GM19328 (cell line): ENCODE data around the gene CELF3.
"Not testable (repeated sequence)": the region's sequence is repeated elsewhere in the genome, so short reads cannot be mapped to it uniquely, and the experiment has no call there.

Source experiments
- ATAC-seq: cut with Tn5 transposase; IDR thresholded peaks from one replicate; pipeline ENCODE4 v1.9.1; 2021; ENCODE audit warnings: mild to moderate bottlenecking, moderate library complexity; ENCODE audit not compliant: unreplicated experiment

CELF3 gene

DNA sequence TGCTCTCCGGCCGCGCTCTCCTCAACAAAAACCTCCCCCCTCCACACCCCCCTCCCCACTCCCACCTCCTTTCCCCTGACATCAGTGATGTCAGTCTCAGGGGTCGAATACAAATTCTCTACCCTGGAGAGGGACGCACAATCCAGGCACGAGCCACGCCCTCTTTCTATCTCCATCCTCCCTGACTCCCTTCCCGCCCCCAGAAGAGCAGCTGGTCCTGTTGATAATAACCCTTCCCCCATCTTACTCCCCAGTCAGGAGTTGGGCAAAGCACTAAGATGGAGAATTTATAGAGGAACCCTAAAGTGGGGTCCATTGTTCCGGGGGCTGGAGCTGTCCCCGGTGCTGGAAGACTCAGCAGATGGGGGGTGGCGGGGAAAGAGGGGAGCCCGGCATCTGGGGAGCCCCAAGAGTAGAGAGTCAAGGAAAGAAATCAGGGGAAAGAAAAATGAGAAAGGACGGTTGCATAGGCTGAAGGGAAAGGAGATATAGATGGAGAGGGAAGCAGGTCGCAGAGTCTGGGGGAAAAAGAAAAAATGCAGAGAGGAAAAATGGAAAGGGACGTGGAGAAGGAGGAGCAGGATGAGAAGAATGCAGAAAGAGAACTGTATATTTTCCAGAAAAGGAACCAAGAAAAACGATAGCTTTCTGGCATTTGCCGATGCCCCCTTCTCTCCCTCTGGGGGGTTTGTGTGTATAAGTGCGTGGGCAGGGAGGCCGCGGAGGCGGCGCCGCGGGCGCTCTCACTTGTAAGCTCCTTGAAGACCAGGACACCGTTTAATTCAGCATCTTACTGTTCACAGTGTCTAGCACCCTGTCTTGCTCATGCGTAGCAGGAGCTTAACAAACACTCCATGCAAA lies at the start of gene CELF3:
Gene CELF3 (minus strand): TSS at position 33 of the 861 bp plus-strand sequence. CDS start 783 bp downstream, outside the sequence.
- no peak for ATAC-seq

GRCh38 chr1:151763990-151764389 lies 47.4 kb upstream of the CELF3 start:
- no peak for ATAC-seq

- peak; percentile 79 for ATAC-seq
Observed at GRCh38 chr1:151762941-151763921, 46.6 kb upstream of the CELF3 start, which contains the start of gene MRPL9. MRPL9 (minus strand) TSS chr1:151763496; CDS start chr1:151763479, 17 bp downstream.

DNA sequence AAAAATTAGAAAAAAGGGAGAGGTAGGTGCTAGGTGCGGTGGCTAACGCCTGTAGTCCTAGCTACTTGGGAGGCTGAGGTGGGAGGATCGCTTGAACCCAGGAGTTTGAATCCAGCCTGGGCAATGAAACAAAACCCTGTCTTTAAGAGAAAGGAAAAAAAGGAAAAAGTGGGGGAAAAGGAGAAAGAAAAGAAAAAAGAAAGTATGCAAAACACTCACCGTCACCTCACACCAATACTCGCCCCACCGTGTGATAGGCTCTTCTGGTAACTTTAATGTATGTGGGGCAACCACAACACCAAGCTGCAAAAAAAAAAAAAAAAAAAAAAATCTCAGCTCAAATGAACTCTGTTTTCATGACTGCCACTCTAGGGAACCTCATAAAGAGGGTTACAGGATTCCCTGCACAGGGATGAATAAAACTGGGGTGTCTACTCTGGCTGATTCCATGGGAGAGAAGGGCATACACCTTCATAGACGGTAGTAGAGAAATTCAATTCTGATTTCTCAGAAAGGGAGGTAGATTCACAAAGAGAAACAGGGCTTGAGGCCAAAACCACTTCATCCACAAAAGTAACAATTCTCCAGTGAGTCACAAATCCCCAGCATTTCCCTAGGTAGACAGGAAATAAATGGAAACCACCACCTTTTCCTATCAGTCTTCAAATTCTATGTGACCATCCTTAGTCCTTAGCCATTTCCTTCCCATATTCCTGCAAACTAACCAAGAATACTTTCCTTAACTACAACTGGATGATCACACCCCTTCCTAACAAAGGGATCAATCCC lies 44.2 kb upstream of the CELF3 start:
- ATAC-seq: no peak

DNA sequence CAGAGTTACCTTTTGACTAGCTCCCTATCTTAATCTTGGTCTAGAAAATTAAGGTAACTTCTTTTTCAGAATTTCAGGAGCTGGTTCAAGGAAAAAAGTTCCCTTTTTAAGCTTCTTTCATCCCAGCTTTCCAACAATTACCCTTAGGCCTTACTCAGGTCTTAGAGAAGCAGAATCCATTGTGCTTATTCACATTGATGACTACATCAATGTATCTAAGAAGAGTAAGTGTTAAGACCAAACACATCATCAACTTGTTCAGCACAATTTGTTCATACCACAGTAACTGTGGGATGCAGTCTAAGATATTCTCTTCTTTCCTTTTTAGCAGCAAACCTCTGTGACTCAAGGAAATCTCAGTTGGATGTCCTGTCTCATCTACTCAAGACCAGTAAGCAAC lies 42.6 kb upstream of the CELF3 start:
- no peak for ATAC-seq

DNA sequence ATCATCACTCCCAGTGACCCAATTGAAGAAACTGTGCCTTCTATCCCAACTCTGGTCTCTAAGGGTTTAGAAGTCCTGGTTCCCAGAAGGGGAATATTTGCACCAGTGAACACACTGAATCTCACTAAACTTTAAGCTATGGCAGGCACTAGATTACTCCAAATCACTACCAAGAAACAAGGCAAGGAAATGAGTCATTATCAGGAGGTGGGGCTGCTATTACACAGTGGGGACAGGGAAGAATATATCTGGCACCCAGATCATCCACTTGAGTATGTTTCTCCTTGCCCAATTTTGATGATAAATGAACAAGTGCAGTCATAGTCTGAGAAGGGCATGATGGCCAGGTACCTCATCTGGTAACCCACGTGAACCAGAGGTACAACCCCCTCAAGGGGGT lies 39.7 kb upstream of the CELF3 start:
- no peak for ATAC-seq

- ATAC-seq: no peak
Observed at GRCh38 chr1:151741516-151741915, 24.9 kb upstream of the CELF3 start.

GRCh38 chr1:151739590-151740355 lies 23.2 kb upstream of the CELF3 start:
- no peak for ATAC-seq

GRCh38 chr1:151737479-151737878 lies 20.9 kb upstream of the CELF3 start:
- no peak for ATAC-seq

DNA sequence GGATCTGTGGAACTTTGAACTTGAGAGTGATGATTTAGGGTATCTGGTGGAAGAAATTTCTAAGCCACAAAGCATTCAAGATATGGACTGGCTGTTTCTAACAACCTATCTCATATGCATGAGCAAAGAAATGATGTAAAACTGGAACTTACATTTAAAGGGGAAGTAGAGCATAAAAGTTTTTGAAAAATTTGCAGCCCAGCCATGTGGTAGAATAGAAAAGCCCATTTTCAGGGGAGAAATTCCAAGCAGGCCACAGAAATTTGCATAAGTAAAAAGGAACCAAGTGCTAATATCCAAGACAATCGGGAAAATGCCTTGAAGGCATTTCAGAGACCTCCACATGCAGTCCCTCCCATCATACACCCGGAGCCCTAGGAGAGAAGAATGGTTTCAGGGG lies 20.4 kb upstream of the CELF3 start:
- no peak for ATAC-seq

DNA sequence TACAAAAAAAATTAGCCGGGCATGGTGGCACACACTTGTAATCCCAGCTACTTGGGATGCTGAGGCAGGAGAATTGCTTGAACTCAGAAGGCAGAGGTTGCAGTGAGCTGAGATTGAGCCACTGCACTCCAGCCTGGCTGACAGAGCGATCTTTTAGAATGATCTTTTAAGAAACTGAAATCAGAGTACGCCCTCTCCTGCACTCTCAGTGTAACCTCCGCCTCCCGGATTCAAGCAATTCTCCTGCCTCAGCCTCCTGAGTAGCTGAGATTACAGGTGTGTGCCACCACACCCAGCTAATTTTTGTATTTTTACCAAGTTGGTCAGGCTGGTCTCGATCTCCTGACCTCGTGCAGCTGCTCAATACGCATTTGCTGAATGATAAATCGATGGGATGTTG lies 17.4 kb upstream of the CELF3 start:
- not testable (repeated sequence) for ATAC-seq

- ATAC-seq: no peak
Observed at GRCh38 chr1:151733126-151733525, 16.5 kb upstream of the CELF3 start.

DNA sequence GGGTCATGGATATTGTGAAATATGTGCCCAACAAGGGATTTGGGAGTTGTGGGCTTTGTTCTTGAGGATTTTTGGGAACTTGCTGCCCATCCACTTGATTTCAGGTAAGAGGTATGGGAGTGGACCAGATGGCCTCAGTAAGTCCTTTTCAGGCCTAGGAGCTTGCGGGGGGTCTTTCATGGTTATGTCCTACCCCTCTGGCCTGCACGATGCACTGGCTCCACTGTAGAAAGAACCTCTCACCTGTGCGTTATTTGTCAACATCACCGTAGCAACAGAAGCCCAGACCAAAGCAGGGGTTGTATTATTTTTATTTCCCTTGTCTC lies 13.3 kb upstream of the CELF3 start:
- ATAC-seq: no peak

GRCh38 chr1:151729157-151729965 lies 12.8 kb upstream of the CELF3 start:
- no peak for ATAC-seq

DNA sequence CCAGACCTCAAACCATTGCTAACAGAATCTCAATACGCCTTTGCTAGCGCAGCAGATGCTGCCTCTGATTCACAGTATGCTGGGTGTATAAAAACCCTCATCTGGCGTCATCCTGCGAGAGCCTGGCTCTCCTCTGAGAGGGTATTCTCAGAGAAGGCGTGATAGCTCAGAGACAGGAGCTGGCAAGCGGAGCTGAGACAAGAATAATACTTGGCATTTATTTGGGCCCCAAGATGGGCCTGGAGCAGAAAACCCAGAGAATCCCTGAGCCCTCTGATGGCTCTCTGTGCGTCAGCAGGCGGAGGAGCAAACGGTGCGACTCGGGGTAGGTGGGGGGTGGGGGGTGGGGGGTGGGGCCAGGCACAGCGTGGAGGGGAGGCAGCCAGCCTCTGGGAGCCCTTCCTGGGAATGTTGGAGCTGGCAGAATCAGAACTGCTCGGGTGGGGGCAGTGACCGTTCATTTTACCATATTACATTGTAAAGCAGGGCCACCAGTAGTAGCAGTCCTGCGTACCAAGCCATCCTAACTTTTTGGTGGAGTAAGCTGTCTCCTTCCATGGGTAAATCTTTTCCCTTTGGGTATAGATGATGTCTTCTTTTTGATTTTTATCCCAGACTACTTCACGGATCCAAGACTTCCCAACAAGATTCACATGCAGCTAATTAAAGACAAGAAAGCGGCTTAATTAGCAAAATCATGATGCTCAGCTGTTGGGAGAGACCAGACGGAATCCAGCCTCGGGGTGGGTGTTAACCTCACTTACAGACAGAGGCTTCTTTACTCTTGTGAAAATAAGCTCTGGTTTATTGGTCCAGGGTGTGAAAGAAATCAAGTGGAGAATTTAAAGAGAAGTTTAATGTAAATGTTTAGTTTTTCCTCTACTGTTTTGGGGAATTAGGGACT lies 11.8 kb upstream of the CELF3 start:
- no peak for ATAC-seq

DNA sequence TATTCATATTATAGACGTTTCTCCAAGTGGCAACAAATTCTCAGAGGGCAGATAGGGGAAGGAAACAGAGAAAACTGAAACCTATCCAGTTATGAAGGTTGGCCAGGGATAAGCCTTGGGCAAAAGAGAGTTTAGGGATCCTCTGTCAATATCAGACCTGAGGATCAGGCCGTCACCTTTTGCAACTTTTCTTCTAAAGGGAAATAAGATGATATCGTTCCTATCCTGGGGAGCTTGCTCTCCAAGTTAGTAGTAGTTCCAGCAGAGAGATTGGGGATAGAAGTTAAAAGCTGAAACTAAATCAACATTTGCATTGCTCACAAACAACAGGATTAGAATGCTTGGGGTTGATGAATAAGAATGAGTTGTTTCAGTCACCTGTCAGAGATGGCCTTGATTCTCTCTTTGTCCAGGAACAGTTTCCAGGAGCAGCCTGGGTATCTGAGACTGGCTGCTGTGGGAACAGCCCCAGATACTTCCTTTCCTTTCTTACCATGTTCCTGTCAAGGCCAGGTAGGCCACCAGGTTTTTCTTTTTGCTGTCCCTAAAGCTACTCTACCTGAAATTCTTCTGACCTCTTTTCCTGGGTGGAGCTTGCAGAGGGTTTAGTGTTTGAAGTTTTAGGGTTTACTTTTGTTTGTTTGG lies 7.2 kb upstream of the CELF3 start:
- no peak for ATAC-seq

- no peak for ATAC-seq
Observed at GRCh38 chr1:151721788-151722510, 5.3 kb upstream of the CELF3 start.
